K562 (cell line): ENCODE measurements around the gene ATP4B.

ENCODE experiments used
- ATF3 ChIP-seq, 2 experiments: fragments of 450-650 bp in 1 of 2; sonication (generic) in 1 of 2; formaldehyde crosslinking in 1 of 2; IDR thresholded peaks in 1 of 2; conservative IDR thresholded peaks in 1 of 2; 2 replicates each; pipeline versions ENCODE4 v1.6.1 to v1.8.1; 2016 to 2023; ENCODE audit warnings: mild to moderate bottlenecking in 2 of 2, moderate library complexity in 2 of 2, inconsistent platforms in 1 of 2, missing genetic modification reagents in 1 of 2
- ATF7 ChIP-seq: fragments of 450-650 bp; IDR thresholded peaks from 2 replicates; pipeline ENCODE4 v1.7.1; 2014; ENCODE audit warnings: mild to moderate bottlenecking, moderate library complexity
- EZH2 ChIP-seq: IDR thresholded peaks from 2 replicates; pipeline ENCODE4 v1.6.1; 2012; ENCODE audit warnings: low read depth, mild to moderate bottlenecking, inconsistent platforms, low read length, borderline replicate concordance
- MLLT1 ChIP-seq, 2 experiments: fragments of 450-650 bp; IDR thresholded peaks; 2 replicates each; pipeline ENCODE4 v1.6.1; 2016
- SP1 ChIP-seq: sonication (generic); formaldehyde crosslinking; IDR thresholded peaks from 2 replicates; pipeline ENCODE4 v1.8.1; 2022; ENCODE audit warnings: mild to moderate bottlenecking, missing genetic modification reagents
- ZNF274 ChIP-seq: IDR thresholded peaks from 2 replicates; pipeline ENCODE4 v1.6.1; 2011; ENCODE audit warnings: low read depth, mild to moderate bottlenecking, low read length, moderate library complexity, borderline replicate concordance
- ZNF398 ChIP-seq: fragments of 250-450 bp; sonication (Bioruptor Pico); IDR thresholded peaks from 2 replicates; pipeline ENCODE4 v1.8.0; 2021; ENCODE audit warnings: moderate library complexity, mild to moderate bottlenecking, inconsistent platforms
- ZNF76 ChIP-seq: fragments of 250-450 bp; sonication (Bioruptor Pico); IDR thresholded peaks from 2 replicates; pipeline ENCODE4 v1.4.0; 2020; ENCODE audit warnings: mild to moderate bottlenecking, moderate library complexity, borderline replicate concordance
- TF ChIP-seq, protein P1 (sequence below), 3 experiments: IDR thresholded peaks in 2 of 3; conservative IDR thresholded peaks in 1 of 3; 2 replicates each; pipeline ENCODE4 v1.5.1; 2011 to 2012; ENCODE audit warnings: low read length in 3 of 3, mild to moderate bottlenecking in 3 of 3, control low read depth in 2 of 3, improper control_type of control experiment in 1 of 3, inconsistent platforms in 1 of 3, low read depth in 1 of 3, mixed read lengths in 1 of 3, moderate library complexity in 1 of 3; ENCODE audit not compliant: insufficient read depth in 2 of 3
- TF ChIP-seq, protein P2 (sequence below): fragments of 450-650 bp; IDR thresholded peaks from 2 replicates; pipeline ENCODE4 v1.6.1; 2016; ENCODE audit warnings: antibody characterized with exemption

- TF ChIP-seq ZNF274 (no peak), EZH2 (no peak), ATF3 (IDR thresholded peaks at IDR 0.05) (no peak), ATF3 (CRISPR knock-in tag; conservative IDR thresholded peaks at IDR 0.05) (no peak), MLLT1 (IDR thresholded peaks at IDR 0.05) (no peak), ZNF398 (no peak), SP1 (CRISPR knock-in tag) (no peak), ATF7 (no peak), ZNF76 (CRISPR knock-in tag) (no peak)
- TF ChIP-seq, protein P1, sequence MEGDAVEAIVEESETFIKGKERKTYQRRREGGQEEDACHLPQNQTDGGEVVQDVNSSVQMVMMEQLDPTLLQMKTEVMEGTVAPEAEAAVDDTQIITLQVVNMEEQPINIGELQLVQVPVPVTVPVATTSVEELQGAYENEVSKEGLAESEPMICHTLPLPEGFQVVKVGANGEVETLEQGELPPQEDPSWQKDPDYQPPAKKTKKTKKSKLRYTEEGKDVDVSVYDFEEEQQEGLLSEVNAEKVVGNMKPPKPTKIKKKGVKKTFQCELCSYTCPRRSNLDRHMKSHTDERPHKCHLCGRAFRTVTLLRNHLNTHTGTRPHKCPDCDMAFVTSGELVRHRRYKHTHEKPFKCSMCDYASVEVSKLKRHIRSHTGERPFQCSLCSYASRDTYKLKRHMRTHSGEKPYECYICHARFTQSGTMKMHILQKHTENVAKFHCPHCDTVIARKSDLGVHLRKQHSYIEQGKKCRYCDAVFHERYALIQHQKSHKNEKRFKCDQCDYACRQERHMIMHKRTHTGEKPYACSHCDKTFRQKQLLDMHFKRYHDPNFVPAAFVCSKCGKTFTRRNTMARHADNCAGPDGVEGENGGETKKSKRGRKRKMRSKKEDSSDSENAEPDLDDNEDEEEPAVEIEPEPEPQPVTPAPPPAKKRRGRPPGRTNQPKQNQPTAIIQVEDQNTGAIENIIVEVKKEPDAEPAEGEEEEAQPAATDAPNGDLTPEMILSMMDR (IDR thresholded peaks at IDR 0.05 in 2 of 3, conservative IDR thresholded peaks at IDR 0.05 in 1 of 3; ENCODE audit: insufficient read depth in 2 of 3, low read depth in 1 of 3, low read length in 3 of 3), result no peak
- TF ChIP-seq, protein P2, sequence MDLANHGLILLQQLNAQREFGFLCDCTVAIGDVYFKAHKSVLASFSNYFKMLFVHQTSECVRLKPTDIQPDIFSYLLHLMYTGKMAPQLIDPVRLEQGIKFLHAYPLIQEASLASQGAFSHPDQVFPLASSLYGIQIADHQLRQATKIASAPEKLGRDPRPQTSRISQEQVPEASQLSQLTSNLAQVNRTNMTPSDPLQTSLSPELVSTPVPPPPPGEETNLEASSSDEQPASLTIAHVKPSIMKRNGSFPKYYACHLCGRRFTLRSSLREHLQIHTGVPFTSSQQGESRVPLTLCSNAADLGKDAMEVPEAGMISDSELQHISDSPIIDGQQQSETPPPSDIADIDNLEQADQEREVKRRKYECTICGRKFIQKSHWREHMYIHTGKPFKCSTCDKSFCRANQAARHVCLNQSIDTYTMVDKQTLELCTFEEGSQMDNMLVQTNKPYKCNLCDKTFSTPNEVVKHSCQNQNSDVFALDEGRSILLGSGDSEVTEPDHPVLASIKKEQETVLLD, result no peak
These were observed 12.5 kb upstream of the ATP4B start for GRCh38 chr13:113670541-113670940.
